Heart left ventricle (tissue), 13 donors: ENCODE results near the gene ARL15.

ENCODE experiments used
- CTCF ChIP-seq, 12 donors: fragments of 200-600 bp; sonication (generic) in 4 of 12; IDR thresholded peaks; one replicate each; pipeline versions ENCODE4 v1.5.0 to v1.8.0; 2018 to 2022; ENCODE audit warnings: antibody characterized with exemption in 12 of 12, mild to moderate bottlenecking in 5 of 12
- POLR2A ChIP-seq, 2 donors: fragments of 450-650 bp; IDR thresholded peaks; one replicate each; pipeline ENCODE4 v1.6.1; 2017; ENCODE audit warnings: antibody characterized with exemption in 2 of 2, mild to moderate bottlenecking in 2 of 2, moderate library complexity in 2 of 2
- donor health status: ischemic (EF 13 %, LVEDD 7.1; RV severe dilation, severe dysfunction).
- donor health status: DM: no; HTN: yes; CAD: no.
- donor health status: DM: no; HTN: no; CAD: no.
- donor health status: ischemic (EF 25% LVEDD 6.9; RV normal size, moderate dysfunction).
- donor health status: ischemic (EF 25% LVEDD 5.7; RV mildly dilated, moderate dysfunction).
- donor health status: ischemic (EF 35%, LVEDD 5.7; RV mildly dilated, moderate dysfunction).
- donor health status: nonischemic (EF 11% LVEDD 7.7; RV severe dilation, severe dysfunction).
- donor health status: DM: yes; HTN: yes; CAD: no.
- donor health status: PGD.
- donor health status: ischemic (EF 29% LVEDD 5.4; RV normal size, mild dysfunction).
- donor health status: nonischemic (EF 23%, LVEDD 6.1; RV moderate dilation, normal function).

GRCh38 chr5:54007827-54008777 lies 302.3 kb downstream of the ARL15 start:
- no peak for TF ChIP-seq CTCF (IDR thresholded peaks at IDR 0.05)
- TF ChIP-seq POLR2A (IDR thresholded peaks at IDR 0.05) = no peak
